Tibial nerve (tissue), 3 donors: ENCODE measurements around the gene PTPRC.

ENCODE experiments used
- POLR2A ChIP-seq, 2 donors: fragments of 450-650 bp; IDR thresholded peaks; one replicate each; pipeline ENCODE4 v1.6.1; 2017; ENCODE audit warnings: antibody characterized with exemption in 2 of 2, mild to moderate bottlenecking in 2 of 2, moderate library complexity in 2 of 2
- TF ChIP-seq, protein P1 (sequence below), 5 experiments: fragments of 200-600 bp in 3 of 5; fragments of 450-650 bp in 2 of 5; sonication (generic) in 3 of 5; IDR thresholded peaks; one replicate each; pipeline ENCODE4 v1.5.1; 2016 to 2019; ENCODE audit warnings: antibody characterized with exemption in 5 of 5, mild to moderate bottlenecking in 3 of 5, moderate library complexity in 2 of 5

DNA sequence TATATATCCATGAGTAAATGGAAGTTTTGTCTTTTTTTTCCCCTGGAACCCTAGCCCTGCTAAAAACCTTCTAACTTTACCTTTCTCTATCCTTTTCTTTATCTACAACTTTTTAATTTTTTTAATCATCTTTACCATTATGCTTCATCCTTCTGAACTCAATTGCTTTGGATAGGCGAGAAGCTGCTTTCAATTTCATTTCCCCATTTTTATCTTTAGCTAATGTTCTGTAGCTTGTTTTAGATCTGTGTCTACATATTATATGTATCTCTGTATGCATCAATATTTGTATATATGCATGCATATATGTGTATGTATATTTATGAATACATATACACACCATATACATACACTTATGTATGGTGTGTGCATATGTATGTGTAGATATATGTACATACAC is 57.4 kb downstream of the PTPRC start:
- TF ChIP-seq, protein P1, sequence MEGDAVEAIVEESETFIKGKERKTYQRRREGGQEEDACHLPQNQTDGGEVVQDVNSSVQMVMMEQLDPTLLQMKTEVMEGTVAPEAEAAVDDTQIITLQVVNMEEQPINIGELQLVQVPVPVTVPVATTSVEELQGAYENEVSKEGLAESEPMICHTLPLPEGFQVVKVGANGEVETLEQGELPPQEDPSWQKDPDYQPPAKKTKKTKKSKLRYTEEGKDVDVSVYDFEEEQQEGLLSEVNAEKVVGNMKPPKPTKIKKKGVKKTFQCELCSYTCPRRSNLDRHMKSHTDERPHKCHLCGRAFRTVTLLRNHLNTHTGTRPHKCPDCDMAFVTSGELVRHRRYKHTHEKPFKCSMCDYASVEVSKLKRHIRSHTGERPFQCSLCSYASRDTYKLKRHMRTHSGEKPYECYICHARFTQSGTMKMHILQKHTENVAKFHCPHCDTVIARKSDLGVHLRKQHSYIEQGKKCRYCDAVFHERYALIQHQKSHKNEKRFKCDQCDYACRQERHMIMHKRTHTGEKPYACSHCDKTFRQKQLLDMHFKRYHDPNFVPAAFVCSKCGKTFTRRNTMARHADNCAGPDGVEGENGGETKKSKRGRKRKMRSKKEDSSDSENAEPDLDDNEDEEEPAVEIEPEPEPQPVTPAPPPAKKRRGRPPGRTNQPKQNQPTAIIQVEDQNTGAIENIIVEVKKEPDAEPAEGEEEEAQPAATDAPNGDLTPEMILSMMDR (IDR thresholded peaks at IDR 0.05) = no peak
- TF ChIP-seq POLR2A (IDR thresholded peaks at IDR 0.05) = no peak
